VCaP (cell line): ENCODE data around the gene LRRC46.

Source experiments
- H3K27ac ChIP-seq: fragments of 450-650 bp; 2 replicates; pipeline ENCODE4 v1.5.1; 2017
- TF ChIP-seq, protein P1 (sequence below): fragments of 450-650 bp; conservative IDR thresholded peaks from 2 replicates; pipeline ENCODE4 v1.5.1; 2017; ENCODE audit warnings: mild to moderate bottlenecking, moderate library complexity

The LRRC46 gene

DNA sequence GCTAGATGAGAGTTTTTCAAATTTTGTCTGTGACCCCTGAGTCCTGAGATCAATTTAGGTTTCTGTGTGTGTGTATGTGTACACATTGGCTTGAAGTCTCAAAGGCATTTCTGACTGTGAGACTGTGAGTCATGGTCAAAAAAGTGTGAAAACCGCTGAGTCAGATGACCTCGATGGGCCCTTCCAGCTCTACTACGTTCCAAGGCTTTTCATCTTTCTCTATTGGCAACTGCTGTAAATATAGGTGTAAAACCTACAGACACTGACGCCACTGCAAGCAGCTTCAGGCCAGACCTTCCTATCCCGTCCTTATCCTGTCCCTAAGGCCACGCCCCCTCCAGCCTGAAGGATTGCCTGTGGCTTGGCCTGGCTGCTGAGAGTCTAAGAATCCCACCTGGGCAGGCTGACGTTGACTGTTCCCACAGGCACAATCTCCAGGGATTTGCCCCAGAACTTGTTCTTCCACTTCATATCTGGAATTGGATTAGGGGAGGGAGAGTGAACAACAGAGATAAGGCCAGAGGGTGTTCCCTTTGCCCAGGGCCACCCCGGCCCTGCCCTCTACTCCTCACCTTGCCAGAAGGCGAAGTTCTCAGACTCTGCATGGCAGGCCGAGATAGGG lies 21.2 kb upstream of the LRRC46 start:
- peak overlapping the region; percentile 59 for H3K27ac ChIP-seq
- TF ChIP-seq, protein P1, sequence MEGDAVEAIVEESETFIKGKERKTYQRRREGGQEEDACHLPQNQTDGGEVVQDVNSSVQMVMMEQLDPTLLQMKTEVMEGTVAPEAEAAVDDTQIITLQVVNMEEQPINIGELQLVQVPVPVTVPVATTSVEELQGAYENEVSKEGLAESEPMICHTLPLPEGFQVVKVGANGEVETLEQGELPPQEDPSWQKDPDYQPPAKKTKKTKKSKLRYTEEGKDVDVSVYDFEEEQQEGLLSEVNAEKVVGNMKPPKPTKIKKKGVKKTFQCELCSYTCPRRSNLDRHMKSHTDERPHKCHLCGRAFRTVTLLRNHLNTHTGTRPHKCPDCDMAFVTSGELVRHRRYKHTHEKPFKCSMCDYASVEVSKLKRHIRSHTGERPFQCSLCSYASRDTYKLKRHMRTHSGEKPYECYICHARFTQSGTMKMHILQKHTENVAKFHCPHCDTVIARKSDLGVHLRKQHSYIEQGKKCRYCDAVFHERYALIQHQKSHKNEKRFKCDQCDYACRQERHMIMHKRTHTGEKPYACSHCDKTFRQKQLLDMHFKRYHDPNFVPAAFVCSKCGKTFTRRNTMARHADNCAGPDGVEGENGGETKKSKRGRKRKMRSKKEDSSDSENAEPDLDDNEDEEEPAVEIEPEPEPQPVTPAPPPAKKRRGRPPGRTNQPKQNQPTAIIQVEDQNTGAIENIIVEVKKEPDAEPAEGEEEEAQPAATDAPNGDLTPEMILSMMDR = no peak

DNA sequence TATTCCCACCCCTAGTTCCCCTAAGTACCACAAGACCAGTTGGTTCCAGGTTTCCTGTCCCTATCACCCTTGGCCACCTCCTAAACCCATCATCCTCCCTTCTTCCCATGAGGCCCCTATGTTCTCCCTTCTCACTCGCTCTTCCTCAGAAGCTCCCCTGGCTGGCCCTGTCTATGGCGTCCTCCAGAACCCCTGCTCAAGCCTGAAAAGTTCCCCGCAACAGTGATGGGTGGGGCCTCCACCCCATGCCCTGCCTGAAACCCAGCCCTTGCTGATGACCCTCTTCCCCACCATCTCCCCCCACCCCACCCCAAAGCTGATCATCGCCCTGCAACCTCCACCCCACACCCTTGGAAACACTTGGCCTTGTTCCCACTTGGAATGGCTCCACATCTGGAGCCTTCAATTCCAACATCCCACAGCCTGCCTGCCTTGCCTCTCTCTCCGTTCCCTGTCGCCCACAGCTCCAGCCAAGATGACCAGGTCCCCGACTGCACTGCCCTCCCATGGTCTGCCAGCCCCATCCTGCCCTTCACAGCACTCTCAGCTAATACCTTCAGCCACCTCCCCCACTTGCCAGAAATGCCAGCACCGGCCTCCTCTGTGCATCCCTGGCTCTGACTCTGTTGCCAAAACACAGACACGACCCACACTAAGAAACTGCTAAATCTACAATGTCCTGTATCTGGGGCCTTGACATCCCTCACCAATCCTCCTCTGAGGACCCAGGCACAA lies 20.4 kb upstream of the LRRC46 start:
- TF ChIP-seq, protein P1 = no peak
- H3K27ac ChIP-seq = peak overlapping the region; percentile 59

DNA sequence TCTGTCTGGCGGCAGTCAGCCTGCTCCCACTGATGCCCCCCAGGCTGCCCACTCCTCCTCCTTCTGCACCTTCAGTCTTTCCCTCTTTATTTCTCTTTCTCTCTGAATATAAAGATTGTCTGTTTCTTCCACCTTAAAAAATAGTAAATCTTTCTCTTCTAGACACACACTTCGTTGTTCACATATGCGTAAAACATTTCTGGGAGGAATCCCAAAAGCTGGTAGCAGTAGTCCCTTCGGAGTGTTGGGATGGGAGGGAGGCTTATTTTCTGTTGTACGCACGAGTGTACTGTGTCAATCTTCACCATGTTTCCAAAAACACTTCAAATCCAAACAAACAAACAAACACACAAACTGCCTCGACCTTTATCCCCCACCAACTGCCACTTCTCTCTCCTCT lies 19.8 kb upstream of the LRRC46 start:
- TF ChIP-seq, protein P1 = no peak
- peak overlapping the region; percentile 59; the same call in 1 of the 2 replicates for H3K27ac ChIP-seq

DNA sequence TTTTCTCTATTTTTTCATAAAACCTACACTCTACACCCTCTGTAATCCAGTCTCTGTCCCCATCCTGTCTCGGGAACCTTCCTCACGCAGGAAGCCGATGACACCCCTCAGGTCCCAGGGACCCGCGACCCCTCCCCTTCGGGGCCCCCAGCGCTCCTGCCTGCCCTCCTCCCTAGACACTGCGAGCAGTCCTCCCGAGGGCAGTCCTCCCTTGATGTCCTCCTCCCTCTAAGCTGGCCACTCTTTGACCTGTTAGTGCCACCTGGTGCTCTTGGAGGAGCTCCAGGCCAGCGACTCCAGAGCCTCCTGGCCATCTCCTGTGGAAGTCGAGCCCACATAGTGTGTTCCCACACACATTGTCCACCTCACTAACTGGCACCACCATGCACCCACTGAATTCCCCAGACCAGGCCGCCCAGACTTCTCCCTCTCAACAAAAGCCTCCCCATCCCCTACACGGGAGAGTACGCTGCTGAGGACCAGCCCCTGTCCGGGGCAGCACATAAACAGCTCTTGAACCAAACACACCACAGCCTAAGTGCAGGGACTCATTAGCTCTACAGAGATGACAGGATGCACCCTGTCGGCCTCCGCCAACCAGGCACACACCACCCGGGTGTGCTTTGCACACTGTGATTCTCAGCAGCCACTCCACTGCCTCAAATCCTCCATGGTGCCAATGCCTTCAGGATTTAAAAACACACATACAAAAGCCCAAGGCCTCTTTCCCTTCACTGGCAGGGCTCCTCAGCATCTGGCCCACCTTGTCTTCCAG lies 19.1 kb upstream of the LRRC46 start:
- H3K27ac ChIP-seq = no peak overlapping the region
- TF ChIP-seq, protein P1 = no peak

DNA sequence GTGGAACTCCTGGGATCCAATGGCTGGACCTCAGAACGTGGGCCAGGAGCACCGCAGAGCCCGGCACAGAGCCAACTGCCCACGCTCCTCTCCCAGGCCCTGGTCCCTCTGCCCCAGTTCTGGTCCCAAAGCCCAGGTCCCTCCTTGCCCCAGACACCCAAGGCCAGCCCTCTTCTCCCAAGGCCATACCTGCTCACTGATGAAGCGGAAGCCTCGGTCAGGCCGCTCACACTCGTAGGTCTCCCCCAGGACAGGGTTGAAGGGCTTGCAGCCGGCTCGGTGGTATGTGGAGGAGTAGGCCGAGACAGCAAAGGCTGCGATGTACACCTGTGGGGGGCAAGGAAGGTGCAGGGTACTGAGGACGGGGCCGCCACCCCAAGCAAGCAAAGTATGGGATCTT lies 18.4 kb upstream of the LRRC46 start:
- TF ChIP-seq, protein P1 = no peak
- H3K27ac ChIP-seq = no peak overlapping the region

DNA sequence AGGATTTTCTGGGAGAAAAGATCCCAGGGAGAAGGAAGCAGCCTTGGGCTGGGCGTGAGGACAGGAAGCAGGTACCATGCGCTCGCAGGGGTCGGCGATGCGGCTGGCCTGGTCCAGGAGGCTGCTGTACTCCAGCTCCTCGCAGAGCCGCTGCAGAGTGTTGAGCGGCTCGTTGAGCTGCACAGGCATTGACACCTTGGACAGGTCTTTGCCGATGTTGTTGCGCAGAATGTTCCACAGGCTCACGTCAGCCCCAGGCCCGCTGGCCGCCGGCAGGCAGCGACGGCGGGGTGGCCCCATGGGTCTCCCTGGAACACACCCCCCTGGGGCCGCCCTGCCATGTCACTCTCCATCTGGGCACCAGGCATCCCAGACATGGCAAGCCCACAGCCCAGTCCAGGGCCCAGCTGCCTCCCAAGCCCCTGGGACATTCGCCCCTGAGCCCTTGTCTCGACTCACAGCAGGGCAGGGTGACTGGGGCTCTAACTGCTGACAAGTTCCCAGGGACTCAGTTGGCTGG lies 17.9 kb upstream of the LRRC46 start:
- TF ChIP-seq, protein P1 = no peak
- H3K27ac ChIP-seq = no peak overlapping the region
